HG03175 (cell line): ENCODE measurements around the gene THAP8.

ENCODE experiments used
- ATAC-seq: cut with Tn5 transposase; IDR thresholded peaks from one replicate; pipeline ENCODE4 v1.9.1; 2021; ENCODE audit warnings: mild to moderate bottlenecking, moderate library complexity; ENCODE audit not compliant: unreplicated experiment

Gene THAP8, protein sequence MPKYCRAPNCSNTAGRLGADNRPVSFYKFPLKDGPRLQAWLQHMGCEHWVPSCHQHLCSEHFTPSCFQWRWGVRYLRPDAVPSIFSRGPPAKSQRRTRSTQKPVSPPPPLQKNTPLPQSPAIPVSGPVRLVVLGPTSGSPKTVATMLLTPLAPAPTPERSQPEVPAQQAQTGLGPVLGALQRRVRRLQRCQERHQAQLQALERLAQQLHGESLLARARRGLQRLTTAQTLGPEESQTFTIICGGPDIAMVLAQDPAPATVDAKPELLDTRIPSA

DNA sequence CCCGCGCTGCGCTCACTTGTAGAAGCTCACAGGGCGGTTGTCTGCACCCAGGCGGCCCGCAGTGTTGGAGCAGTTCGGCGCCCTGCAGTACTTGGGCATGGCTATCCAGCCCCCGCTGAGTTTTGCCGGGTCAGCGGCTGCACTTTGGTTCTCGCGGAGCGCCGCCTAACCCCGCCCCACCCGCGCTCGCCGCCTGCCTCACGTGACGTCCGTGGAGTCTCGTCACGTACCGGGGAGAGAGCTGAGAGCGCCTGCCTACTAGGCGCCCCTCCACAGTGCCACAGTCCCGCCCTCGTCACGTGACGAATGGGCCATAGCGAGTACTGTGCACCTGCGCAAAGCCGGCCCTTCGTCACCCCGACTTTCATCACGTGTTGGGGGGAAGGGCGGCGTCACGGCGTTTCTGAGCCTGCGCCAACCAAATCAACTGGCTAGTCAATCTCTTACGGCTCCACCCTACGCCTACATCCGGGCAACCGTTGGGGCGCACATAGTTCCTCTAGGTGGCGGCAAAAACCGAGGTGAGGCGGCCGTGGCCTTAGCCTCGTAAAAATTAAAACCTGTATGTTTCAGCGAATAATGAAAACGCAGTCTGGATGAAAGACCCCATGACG is at the start of gene THAP8:
TSS of gene THAP8 (minus strand) at position 167 of the 614 bp plus-strand sequence. CDS start at position 99, 68 bp downstream.
- ATAC-seq, result peak; percentile 82

DNA sequence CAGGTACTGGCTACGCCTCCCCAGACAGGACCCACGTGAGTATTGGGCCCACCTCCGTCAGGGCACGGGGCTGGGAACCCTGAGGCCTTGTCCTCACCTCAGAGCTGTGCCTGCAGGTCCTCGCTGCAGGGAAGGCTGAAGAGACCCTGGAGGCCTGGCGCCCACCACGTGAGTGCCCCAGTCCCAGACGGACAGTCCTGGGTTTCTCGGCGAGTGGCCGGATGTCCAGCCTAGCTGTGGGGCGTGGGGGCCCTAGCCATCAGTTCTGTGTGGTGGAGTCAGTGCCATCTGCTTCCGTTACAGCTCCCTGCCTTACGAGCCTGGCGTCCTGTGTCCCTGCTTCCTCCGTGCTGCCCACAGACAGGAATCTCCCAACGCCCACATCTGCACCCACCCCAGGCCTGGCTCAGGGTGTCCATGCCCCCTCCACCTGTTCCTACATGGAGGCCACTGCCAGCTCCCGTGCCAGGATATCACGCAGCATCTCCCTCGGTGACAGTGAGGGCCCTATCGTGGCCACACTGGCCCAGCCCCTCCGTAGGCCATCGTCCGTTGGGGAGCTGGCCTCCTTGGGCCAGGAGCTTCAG is 49.0 kb upstream of the THAP8 start:
- ATAC-seq, result no peak

DNA sequence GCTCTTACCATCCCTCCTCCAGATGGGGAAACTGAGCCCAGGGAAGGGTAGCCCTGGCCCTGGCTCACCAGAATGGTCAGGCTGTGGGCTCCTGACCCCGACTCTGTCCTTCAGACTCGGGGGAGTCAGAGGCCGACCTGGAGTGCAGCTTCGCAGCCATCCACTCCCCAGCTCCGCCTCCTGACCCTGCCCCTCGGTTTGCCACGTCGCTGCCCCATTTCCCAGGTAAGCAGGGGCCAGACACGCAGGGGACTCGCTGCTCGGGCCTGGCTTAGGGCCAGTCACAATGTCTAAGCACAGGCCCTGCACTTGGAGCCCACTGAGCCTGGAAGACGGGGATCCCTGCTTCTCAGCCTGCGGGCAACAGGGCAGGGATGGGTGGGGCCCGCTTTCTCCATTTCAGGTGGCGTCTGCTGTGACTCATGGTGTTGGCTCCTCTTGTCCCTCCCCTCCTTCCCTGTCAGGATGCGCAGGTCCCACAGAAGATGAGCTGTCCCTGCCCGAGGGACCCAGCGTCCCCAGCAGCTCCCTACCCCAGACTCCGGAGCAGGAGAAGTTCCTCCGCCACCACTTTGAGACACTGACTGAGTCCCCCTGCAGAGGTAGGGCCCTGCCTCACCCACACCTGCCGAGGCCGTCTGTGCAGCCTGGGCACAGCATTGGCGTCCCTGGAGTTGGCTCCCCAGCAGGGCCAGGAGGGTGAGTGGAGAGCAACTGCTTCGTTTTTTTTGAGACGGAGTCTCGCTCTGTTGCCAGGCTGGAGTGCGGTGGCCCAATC is 47.7 kb upstream of the THAP8 start:
- ATAC-seq, result no peak

DNA sequence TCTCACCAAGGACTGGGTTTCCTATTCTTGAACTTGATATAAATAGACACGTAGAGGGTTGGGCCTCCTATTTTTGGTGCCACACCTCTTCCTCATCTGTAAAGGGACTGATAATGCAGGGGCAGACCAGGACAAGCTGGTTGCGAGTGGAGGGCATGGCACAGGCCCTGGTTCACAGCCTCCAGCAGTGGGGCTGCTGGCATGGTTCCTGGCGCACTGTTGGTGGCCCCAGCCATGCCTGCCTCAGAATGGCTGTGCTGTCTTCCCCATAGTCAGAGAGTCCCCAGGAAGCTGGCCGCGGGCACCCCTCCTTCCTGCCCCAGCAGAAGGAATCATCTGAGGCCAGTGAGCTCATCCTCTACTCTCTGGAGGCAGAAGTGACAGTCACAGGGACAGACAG is 46.4 kb upstream of the THAP8 start:
- no peak for ATAC-seq

DNA sequence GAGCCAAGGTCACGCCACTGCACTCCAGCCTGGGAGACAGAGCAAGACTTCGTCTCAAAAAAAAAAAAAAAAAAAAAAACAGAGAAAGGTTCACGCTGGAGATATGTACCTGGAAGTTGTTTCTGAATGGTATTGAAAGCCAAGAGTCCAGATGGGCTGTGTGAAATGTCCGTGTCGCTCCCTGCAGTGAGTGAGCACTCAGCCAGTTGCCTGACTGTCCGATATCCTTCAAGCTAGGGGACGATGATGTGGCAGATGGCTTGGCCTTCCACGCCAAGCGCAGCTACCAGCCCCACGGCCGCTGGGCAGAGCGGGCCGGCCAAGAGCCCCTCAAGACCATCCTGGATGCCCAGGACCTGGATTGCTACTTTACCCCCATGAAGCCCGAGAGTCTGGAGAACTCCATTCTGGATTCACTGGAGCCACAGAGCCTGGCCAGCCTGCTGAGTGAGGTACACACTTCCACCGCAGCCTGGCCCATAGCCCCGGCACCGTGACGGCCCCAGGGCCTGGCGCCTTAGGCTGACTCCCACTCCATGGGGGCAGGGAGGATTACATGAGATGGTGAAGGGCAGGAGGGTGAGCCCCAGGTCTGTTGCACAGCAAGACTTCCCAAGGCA is 45.2 kb upstream of the THAP8 start:
- ATAC-seq, result no peak

DNA sequence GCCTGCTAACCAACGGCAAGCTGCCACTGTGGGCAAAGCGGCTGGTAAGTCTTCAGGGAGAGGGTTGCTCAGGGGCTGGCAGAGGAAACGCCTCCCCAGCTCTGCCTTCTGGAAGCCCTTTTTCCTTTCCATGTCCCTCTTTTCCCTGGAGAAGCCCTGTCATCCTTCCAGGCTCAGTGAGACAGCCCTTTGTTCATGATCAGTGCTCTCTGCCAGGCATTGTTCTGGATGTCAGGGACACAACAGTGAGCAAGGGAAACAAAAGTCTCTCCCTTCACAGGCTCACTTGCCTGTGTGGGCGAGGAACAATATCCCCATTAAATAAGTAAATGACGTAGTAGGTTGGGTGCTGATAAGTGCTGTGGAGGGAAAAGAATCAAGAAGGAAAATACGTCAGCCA is 43.0 kb upstream of the THAP8 start:
- no peak for ATAC-seq

DNA sequence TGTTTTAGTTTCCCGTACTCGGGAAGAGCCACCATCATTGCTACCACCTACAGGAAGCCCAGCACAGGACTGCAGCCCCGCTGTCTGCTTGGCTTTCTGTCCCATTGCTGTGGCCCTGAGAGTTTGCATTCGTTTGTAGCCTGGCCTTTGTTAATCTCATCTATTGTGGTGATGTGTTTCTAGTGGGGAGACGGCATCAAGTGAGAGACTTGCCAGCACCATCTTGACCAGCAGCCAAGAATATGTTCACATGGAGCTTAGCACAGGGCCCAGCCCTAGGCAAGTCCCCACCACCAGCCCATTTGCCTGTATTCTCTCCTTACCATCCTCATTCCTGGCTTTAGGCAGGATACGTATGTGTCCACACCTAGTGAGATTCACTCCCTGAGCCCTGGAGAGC is 39.6 kb upstream of the THAP8 start:
- no peak for ATAC-seq

DNA sequence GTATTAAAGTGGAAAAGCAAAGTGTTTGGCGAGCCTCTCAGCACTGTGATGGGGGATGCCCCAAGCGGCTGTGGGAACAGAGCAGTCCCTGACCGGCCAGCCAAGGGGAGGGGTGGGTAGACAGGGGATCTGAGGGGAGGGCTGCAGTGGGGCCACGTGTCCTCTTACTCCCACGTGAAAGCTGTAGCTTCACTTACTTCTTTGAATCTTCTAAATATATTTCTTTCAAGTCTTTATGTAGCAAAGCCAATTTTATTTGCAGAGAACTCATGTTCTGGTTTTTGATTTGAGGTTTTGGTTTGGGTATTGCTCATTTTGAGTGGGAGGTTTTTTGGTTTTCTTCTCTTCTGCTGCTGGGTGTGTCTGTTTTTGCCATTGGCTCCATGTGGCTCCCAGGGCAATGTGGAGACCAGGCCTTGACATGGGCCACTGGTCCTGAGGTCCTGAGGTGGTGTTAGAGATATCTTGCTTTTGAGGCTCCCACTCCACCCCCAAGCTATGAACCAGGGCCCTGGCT is 39.1 kb upstream of the THAP8 start:
- ATAC-seq, result no peak

DNA sequence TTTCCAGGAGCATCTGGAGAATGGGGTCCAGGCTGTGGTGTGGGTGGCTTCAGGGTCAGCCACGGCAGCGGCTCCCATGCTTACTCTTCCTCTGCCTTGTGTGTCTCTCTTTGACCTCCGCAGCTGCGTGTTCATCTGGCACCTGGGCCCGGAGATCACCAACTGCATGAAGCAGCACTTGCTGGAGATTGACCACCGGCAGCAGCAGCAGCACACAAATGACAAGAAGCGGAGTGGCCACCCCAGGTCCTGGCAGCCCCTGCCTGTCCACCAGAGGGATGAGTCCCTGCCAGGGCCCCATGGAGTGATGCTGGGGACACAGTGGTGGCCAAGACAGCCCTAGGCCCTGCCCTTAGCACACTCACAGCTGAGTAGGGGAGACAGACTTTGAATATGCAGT is 38.5 kb upstream of the THAP8 start:
- ATAC-seq, result no peak

DNA sequence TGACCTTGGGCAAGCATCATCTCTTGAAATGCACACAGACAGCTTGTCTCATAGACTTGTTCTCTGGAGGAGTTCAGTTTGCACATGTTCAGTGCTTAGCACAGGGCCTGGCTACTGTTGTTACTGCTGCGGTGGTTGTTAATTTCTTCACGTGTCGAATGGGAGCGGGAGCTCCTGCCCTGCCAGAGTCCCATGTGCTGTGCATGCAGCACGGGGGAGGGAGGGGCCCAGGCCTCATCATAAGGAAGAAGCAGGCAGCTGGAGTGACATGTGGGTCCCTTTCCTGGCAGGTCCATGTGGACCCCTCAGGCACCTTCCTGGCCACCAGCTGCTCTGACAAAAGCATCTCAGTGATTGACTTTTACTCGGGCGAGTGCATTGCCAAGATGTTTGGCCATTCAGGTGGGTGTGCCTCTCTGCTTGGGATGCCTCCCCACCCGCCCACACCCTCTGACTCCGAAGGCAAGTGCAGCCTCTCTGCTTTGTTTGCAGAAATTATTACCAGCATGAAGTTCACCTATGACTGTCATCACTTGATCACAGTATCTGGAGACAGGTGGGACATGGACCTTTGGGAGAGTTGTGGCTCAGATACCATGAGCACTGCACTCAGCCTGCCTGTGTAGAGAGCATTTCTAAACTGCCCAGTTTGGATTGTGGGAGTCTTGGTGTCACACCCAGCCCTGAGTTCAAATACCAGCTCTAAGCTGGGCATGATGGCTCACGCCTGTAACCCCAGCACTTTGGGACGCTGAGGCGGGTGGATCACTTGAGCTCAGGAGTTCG is 37.0 kb upstream of the THAP8 start:
- ATAC-seq, result no peak

DNA sequence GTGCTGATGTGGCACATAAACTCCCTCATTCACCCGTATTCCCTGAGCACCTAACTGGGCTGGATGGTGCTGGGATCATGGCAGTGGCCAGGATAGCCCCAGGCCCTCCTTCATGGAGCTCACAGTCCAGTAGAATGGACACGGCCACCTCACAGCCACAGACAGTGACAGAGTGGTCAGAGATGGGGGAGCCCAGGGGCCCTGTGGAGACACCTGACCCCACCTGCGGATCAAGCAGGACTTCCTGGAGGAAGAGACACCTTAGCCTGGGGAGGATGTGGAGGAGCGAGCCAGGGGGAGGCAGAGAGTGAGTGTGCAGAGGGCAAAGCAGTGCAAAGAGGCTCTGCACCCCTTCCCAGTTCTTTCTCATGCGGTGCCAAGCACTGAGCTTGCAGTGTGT is 35.8 kb upstream of the THAP8 start:
- no peak for ATAC-seq

DNA sequence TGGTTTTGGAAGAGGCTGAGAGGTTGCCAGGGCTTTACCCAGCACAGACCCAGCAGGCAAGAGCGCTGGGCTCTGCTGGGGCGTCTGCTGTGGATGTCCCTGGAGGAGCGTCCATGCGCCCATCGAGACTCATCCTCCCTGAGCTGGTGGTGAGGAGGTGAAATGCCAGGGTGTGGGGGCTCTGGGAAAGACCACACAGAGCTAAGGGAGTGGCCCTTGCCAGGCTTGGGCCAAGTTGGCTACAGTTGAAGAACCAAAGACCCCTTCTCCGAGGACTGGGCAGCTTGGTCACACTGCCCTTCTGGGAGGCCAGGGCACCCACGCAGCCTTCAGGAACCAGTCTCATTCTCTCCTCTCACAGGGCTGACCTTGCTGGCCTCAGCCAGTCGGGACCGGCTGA is 32.2 kb upstream of the THAP8 start:
- no peak for ATAC-seq

DNA sequence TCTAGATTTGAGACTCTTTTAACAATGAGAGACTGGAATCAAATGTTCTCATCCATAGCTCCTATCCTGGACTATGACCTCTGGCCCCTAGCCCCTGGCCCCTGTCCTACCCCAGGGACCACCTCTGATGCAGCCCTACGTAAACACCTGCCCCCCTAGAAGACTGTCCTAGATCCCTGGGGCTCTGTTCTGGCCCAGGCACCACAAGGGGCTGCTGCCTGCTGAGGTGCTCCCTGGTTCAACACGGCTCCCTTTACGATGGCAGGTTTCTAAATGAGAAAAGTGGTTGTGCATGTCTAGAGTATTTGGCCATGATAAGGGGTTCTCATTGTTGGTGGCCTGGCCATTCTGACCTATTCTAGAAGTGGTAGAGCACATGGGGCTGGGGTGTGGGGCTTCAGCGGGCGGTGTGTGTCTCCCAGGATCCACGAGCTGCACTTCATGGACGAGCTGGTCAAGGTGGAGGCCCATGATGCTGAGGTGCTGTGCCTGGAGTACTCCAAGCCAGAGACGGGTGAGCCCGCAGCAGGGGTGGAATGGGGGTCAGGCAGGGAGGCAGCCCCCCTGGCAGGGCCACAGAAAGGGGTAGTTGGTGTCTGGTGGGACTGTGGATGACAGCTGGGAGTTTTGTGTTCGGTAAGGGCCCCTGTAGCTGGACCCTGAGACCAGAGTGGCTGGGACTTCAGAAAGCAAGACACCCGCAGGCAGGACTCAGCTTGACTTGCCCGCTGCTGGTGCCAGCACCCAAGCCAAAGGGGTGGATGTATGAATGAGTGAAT is 30.3 kb upstream of the THAP8 start:
- no peak for ATAC-seq

DNA sequence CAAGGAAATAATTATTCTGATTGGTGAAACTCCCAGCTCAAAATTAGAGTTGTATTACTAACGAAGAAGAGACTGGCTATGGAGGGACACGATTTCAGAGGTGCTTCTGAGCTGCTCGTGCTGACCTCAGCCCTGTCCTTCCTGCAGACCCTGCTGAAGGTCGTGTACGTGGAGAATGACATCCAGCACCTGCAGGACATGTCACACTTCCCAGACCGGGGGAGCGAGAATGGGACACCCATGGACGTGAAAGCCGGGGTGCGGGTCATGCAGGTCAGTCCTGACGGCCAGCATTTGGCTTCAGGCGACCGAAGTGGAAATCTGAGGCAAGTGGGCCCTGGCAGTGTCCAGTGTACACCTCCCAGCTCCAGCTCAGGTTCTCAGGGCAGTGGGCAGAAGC is 28.8 kb upstream of the THAP8 start:
- no peak for ATAC-seq

DNA sequence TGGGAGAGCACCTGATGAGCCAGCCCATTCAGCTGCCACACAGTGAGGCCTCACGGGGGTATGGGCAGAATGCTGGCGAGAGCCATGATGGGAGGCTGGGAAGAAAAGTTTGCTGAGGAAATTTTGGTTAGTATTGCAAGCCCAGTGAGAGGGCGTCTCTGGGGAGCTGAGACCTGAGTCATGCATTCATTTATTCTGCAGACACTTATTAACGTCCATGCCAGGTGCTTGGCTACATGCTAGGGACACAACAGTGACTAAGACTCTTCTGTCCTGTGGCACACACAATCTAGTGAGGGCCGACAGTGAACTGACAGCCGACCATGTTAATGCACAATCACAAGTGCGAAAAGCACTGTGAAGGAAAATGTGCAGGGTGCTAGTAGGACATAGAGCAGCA is 27.8 kb upstream of the THAP8 start:
- no peak for ATAC-seq

DNA sequence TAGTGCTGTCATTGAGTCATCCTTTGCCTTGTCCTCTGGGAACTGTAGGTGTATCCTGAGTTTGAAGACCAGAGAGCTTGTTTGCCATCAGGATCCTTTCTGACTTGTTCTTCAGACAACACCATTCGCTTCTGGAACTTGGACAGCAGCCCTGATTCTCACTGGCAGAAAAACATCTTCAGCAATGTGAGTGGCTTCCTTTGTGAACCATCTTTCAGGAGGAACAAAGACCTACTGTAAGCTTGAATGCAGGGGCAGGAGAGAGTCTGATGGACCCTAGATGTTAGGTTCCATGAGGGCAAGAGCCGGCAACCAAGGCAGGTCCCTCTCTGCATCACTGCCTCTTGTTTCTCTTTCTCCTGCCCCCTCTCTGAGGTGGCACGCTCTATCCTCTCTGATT is 27.3 kb upstream of the THAP8 start:
- ATAC-seq, result no peak

DNA sequence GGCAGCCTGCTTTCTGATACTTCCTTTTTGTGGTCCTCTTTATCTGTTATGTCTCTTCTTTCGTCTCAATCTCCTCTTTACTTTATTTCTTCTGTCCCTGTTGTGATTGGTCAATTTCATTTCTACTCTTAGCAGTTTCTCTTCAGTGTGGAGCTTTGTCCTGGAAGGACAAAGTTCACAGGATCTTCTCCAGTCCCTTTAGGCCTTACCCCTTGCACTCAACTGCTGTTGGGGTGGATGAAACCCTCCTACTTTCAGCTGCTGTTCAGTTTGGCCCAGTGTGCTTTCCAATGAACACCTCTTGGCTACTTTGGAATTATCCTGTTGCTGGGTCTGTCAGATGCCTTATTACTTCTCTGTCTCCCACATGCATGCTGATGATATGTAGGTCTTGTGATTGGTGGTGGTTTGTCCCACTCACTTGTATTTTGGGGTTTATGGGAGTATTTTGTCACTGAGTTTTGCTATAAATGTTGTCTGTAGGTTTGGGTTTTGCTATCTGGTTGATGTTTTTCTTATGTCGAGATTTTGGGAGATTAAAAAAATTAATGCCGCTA is 25.4 kb upstream of the THAP8 start:
- no peak for ATAC-seq

DNA sequence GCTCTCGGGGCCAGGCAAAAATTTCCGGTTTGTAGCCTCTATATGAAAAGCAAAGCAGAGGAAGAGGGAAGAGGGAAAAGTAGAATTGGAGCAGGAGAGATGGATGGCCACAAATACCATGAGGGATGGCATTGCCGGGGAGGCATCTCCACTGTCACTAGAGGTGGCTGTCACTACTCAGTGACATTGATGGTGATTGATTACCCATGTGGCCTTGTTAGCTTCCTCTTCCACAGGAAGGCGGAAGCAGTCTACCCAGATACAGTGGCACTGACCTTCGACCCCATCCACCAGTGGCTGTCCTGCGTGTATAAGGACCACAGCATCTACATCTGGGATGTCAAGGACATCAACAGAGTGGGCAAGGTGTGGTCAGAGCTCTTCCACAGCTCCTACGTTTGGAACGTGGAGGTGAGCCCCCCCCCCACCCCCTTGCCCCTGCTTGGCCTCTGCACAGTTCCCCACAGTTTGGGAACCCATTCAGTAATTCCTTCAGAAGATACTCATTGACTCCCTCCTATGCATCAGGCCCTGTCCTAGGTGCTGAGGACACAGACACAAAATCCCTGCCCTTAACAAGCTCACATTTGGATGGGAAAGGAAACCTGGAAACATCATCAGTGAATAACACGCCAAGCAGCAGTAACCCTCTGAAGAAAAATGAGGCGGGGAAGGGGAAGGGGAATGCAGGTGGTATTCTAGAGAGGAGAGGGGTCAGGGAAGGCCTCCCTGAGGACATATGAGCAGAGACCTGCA is 19.2 kb upstream of the THAP8 start:
- no peak for ATAC-seq

DNA sequence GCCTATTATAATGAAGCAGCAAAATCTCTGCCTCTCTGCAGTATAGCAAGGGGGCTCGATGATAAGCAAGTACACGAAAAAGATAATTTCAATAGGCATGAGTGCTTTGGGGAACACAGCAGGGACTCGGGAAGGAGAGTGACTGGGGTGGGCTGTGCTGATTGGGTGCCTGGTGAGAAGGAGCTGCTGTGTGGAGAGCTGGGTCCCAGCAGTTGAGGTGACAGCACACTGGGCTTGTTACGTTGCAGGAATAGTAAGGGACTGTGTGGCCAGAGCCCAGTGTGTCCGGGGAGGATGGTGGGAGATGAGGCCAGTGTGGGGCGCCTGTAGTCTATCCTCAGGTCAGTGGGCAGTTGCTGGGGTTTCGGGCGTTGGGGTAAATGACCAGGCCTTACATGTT is 18.0 kb upstream of the THAP8 start:
- ATAC-seq, result no peak
